Stimulated activated CD4-positive, alpha-beta T cell treated with anti-CD3 and anti-CD28 coated beads, Interleukin-15, amount 100 ng/mL, for 24 hours (primary cell): ENCODE data around the gene LCOR.
A peak's percentile ranks its signal among the peaks of the same experiment; 100 is the strongest.
"Not testable (repeated sequence)": the region's sequence is repeated elsewhere in the genome, so short reads cannot be mapped to it uniquely, and the experiment has no call there.

Experiments
- DNase-seq: peaks from one replicate; pipeline ENCODE4 v3.0.0-alpha.2; 2020

The LCOR gene

DNA sequence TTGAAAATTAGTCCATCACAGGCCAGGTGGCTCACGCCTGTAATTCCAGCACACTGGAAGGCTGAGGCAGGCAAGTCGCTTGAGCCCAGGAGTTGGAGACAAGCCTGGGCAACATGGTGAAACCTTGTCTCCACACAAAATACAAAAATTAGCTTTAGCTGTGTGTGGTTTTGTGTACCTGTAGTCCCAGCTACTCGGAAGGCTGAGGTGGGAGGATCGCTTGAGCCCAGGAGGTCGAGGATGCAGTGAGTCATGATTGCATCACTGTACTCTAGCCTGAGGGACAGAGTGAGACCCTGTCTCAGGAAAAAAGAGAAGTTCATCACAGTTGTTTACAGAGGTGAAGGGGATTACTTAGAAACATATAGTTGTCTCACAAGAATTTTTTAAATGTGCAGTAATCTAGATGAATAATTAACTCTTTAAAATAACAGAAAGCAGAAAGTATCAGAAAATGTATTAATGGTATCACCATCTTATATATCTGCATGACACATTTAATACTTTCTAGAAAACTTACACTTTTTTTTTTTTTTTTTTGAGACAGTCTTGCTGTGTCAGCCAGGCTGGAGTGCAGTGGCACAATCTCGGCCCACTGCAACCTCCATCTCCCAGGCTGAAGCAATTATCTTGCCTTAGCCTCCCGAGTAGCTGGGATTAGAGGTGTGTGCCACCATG lies 8.9 kb downstream of the LCOR start:
- peak; percentile 15 for DNase-seq

DNA sequence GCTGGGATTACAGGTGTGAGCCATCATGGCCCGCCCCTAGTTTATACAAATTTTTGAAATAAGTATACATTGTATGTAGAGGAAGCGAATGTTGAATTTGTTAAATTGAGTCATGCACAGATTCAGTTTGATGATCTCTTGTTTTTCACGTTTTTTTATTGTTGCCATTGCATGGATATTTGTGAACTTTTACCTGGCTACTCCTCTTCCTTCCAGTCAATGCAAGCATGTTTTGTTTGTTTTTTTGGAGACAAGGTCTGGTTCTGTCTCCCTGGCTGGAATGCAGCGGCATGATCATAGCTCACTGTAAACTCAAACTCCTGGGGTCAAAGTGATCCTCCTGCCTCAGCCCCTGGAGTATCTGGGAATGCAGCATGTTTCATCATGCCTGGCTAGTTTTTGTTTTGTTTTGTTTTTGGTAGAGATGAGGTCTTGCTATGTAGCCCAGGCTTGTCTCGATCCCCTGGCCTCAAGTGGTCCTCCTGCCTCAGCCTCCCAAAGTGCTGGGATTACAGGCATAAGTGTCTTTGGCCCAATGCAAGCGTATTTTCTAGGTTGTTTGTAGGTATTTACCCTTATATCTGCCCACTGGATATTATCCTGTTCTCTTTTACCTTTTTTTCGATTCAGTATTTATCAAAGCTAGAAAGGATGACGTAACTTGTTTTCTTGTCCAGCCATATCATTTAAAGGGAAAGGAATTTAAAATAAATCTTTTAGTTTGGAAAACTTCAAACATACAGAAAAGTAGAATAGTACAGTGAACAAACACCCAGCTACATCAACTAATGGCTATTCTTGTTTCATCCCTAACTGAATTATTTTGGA lies 11.0 kb downstream of the LCOR start:
- no peak for DNase-seq

DNA sequence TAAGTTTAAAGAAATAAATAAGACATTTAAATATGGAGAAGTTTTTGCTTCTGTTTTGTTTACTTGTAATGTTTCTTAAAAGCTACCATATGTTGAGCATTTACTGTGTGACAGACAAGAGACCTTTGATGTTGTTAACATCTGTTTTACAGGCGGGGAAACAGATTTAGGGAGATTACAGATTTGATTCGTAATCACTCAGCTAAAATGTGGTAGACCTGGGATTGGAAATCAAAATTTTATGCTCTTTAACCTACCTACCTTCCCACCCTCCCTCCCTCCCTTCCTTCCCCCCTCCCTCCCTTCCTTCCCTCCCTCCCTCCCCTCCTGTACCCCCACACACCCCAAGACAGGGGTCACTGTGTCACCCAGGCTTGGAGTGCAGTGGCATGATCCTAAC lies 11.7 kb downstream of the LCOR start:
- DNase-seq = no peak

DNA sequence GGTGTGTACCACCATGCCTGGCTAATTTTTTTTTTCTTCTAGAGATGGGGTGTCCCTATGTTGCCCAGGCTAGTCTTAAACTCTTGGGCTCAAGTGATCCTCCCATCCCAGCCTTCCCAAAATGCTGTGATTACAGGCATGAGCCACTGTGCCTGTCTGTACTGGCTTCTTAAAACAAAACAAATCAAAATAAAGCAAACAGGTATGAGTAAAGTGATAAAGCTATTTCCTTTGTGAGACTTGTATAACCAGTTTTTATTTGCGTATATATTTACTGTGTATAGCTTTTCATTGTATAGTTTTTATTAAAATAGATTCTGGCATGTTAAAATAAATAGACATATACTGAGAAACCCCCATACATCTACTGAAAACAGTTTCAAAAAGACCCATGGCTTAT lies 14.3 kb downstream of the LCOR start:
- DNase-seq = no peak

DNA sequence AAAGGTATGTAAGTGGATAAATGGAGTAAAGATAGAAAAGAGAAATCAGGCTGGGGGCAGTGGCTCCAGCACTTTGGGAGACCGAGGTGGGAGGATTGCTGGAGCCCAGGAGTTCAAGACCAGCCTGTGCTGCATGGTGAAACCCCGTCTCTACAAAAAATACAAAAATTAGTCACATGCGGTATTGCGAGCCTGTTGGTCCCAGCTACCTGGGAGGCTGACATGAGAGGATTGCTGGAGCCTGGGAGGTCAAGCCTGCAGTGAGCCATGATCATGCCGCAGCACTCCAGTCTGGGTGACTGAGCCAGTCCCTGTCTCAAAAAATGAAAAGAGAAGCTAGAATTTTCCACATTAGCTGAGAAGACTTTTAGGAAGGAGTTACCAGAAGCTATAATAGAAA lies 14.8 kb downstream of the LCOR start:
- DNase-seq = no peak

DNA sequence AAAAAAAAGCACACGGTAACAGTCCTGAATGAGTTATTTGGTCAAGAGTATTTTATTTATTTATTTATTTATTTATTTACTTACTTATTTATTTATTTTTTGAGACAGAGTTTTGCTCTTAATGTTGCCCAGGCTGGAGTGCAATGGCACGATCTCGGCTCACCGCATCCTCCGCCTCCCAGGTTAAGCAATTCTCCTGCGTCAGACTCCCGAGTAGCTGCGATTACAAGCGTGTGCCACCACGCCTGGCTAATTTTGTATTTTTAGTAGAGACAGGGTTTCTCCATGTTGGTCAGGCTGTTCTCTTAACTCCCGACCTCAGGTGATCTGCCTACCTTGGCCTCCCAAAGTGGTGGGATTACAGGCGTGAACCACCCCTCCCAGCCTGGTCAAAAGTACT lies 15.3 kb downstream of the LCOR start:
- not testable (repeated sequence) for DNase-seq

DNA sequence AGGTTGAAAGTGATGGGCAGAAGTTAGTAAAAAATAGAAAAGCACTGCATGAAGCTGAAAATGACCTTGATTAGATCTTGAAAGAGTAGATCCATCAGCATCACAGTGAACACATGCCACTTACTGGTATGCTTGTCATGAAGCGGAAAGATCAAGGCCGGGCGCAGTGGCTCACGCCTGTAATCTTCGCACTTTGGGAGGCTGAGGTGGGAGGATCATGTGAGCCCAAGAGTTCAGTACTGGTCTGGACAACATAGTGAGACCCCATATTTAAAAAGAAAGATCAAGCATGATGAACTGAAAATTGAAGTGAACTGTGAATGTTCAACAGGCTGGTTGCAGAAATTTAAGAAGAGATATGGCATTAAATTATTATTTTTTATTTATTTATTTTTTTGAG lies 18.0 kb downstream of the LCOR start:
- DNase-seq = no peak

DNA sequence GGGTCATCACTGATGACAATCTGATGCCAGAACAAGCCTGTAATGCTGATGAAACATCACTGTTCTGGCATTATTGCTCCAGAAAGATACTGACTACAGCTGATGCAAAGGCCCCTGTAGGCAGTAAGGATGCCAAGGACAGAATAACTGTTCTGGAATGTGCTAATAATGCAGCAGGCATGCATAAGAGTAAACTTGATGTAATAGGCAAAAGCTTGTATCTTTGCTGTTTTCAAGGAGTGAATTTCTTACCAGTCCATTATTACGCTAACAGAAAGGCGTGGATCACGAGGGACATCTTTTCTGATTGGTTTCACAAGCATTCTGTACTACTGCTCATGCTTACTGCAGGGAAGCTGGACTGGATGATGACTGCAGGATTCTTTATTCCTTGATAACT lies 18.7 kb downstream of the LCOR start:
- no peak for DNase-seq

DNA sequence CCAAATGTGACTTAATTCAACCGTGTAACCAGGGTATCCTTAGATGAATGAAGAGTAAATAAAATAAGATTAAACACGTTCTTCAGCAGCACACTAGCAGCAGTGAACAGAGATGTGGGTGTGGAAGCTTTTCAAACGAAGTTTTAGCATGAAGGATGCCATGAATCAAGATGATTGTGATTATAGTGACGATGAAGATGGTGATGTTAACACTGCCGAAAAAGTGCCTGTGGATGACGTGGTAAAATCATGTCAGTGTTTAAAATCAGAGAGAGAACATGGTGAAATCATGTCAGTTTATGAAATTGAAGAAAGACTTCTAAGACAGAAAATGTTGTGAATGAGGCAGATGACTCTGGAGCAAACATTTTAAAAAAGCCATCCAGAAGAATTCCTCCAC lies 19.2 kb downstream of the LCOR start:
- no peak for DNase-seq

DNA sequence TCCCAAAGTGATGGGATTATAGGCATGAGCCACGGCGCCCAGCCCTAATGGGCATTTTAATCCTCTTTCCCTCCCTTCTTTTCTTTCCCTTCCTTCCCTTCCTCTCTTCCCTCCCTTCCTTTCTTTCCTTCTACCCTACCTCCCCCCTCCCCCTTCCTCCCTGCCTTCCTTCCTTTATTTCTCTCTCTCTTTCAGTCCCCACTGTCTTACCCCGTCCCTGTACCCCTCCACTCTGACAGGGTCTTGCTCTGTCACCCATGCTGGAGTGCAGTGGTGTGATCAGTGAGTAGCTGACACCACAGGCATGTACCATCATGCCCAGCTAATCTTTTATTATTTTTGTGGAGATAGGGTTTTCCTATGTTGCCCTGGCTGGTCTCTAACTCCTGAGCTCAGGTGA lies 24.2 kb downstream of the LCOR start:
- DNase-seq = no peak

DNA sequence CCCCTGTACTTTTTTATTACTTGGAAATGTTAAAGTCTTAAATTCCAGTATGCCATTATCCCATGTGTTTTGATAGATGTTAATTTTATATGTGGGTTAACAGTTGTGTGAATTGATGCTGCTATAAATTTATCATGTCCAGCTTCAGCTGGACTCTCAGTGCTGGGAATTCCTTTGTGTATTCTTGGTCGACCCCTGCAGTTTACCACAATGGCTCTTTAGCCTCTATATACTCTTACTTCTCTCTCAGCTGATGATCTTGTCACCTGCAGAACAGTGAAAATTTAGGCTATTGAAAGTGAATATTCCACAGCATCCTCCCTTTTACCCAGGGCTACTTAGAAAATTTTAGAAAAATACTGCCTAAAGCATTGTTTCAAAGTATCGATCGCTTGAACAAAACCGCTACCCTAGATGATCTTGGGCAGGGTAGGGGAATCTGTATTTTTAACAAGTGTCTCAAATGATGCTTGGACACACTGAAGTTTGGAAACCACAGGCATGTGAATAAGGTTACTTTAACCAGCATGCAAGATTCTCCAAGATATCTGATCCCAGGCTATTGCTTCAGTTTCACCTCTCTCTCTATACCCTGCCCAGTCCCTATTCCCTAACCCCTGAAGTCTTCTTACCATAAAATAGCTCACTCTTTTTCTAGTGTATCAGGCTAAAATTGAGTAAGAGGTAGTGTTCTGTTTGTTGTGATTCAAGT lies 25.4 kb downstream of the LCOR start:
- DNase-seq = no peak

DNA sequence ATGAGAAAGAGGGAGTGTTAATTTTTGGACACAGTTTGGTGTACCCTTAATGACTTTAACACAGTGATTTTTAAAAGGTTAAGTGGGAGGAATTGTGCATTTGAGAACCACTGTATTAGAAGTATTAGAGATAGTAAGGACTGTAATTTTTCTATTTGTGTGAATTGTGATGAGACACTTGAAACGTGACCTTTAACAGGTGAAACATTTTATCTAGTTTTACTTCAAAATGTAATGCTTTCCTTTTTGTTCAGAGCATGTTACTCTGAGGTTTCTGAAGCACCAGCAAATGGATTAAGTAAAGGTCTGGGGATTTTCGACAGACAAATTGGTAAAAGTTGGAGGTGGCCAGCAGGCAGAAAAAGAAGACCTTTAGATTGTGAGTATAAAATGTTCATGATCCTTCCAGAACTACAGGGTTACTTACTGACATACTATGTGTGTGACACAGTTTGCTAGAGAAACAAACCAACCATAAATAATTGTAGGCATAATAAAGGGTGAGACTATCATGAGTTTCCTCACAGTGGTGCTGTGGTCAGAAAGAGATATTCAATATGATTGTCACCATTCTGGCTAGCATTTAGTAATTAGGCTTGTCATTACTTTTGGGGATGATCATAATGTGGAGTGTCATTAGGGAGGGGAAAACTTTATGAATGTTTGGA lies 26.1 kb downstream of the LCOR start:
- DNase-seq = no peak

DNA sequence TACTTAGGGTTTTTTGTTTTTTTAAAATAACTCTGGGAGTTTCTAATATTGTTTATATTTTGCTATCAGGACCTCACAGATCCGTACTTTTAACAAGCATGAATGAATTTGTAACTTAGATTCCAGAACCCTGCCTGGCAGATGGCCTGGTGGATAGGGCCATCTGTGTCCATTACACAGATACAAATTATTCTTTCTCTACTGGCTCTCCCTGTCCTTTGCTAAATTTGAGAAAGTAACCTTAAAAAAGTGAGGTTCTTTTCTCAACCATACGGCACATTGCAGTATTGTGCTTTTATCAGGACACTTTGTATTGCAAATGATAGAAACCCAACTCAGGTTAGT lies 26.6 kb downstream of the LCOR start:
- no peak for DNase-seq

DNA sequence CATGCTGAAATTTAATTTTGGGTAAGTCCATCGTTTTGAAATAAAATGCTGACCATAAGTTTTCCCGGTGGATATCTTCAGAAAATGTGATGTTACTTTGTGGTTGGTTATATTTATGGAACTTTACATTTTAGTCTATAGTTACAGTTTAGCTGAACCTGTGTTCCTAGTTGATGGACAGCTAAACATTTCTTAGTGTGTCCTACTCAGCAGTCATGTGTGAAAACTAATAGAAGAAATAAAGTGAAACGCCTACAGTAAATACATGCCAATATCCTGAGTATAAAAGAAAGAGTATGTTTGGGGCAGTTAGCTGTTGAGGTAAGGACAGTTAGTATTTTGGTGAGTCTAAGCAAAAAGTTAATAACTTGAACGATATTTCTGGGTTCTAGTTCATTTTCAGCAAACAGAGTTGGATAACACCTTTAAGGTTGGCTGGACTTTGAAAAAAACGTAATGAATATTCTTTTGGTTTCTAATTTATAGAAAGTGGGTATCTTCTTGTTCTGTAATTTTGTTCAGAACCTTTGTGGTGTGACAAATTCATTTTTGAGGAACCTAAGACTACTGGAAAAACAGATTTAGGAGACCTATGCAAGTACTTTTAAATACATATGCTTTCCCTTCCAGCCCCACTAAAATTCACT lies 28.7 kb downstream of the LCOR start:
- DNase-seq = no peak

DNA sequence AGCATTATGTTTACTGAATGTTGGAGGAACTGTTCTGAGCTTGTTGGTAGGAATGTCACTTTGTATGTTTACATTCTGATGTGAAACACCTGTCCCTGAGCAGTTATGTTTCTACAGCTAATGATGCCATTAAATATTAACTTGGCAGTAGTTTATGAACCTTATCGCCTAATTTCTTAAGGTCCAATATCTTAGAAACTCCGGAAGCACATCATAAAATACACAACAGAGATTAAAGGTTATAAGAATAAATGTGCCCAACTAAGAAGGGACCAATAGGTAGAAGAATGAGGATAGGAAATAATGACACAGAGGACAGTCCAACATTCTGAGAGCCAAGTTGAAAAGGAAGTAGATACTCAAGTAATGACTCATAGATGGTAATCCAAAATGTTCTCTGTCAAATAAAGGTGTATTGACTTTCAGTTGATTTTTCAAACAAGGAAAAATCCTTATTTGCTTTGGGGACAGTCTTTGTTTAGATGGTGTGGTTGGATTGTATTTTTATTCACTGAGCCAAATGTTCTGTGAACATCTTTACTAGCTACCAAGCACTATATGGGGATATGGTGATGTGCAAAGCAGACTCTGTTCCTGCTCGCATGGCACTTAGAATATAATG lies 31.9 kb downstream of the LCOR start:
- DNase-seq = no peak

DNA sequence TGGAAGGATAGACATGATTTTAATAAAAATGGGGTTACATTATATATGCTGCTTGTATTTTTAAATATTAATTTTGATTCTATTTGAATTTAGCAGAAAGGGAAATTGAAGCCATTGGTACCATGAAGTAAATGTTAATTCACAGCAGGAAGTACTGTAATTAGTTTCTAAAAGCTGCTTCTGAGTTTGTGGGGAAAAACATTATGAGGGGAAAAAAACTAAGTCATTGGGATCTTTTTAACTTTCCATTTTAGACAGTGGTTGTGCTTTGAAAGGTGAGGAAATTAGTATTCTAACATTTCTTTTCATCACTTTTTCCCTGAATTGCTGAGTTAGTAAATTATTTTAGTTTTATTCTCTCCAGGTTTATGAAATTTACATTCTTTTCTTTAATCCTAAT lies 41.0 kb downstream of the LCOR start:
- no peak for DNase-seq

DNA sequence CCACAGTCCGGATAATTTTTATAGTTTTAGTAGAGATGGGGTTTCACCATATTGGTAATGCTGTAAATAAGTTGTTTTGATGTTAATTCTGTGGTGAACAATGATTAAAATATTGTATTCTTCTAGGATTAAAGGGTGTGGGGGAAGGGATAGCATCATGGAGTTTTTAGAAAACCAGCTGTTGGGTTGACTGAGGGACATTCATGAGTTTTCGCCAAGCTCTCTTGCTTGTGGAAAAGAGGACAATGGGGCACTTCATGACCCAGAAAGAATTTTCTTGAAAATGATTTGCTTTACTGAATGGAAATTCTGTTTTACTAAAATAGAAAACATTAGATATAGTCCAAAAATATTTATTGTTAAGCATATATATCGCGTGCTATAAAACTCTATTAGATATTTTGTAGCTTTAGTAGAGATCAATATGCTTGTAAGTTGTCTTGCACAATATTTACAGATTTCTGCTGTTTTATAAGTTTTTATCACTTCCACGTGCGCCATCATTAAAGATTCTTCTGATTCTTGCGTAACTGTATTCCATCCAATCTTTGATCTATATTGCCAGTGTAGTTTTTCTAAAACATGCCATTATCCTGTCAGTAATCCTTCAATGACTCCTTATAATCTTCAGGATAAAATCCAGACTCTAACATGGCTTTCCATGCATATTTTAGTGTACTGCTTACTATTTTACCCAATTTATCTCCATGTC lies 41.8 kb downstream of the LCOR start:
- DNase-seq = no peak

DNA sequence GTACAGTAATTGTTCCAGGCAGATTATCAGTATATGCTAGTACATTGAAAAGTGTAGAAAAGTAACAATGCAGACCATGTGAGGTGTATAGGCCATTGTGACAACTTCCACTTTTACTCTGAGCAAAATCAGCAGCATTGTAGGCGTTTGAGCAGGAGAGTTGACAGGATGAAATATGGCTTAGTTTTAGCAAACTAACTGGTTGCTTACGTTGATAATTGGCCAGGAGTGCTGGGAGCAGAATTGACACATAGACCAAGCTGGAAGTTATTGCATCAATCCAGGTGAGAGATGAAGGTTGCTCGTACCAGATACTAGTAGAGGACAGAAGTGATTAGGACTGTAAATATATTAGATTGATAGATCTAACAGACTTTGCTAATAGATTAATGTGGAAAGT lies 46.0 kb downstream of the LCOR start:
- DNase-seq = no peak

DNA sequence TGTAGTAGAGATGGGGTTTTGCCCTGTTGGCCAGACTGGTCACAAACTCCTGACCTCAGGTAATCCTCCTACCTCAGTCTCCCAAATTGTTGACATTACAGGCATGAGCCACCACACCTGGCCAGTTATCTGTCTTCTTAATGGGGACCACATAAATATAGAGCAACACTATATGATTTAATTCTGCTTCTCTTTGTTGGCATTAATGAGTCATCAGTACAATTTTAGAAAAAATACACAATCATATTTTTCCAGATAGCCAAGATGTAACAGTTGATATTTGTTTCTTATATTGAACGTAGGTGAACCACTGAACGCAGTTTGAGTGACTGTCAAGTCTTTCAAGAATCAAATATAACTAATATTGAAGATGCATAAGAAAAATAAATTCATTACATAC lies 48.5 kb downstream of the LCOR start:
- no peak for DNase-seq

DNA sequence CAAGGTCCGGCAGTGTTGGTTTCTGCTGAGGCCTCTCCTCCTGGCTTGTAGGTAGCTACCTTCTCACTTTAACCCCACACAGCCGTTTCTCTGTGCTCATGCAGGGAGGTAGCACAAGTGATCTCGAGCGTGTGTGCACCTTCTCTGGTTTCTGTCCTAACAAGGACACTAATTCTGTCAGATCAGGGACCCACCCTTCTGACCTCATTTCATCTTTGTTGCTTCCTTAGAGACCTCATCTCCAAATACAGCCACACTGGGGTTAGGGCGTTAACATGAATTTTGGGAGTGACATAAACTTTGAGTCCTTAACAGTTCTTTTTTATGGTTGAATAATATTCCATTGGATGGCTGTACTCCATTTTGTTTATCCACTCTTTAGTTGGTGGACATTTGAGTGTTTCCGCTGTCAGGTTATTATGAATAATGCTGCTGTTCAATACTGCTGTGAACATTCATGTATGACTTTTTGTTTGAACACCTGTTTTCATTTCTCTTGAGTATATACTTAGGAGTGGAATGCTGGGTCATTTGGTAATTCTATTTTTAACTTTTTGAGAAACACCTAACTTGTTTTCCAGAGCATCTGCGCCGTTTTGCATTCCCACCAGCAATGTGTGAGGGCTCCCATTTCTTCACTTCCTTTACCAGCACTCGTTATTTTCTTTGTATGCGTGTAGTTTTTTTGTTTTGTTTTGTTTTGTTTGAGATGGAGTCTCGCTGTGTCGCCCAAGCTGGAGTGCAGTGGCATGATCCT lies 57.5 kb downstream of the LCOR start:
- no peak for DNase-seq

DNA sequence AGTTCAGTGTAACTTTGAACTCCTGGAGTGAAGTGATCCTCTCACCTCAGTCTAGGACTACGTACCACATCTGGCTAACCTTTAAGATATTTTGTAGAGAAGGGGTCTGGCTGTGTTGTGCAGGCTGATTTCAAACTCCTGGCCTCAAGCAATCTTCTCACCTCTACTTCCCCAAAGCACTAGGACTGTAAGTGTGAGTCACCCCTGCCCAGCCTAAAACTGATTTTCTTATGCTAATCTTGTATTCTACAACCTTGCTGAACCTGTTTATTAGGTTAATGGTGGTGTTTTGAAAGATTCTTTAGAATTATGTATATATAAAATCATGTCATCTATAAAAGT lies 58.0 kb downstream of the LCOR start:
- DNase-seq = no peak
